H1 (cell line): ENCODE results near the gene DAZL. TPM values are rescaled to one million over a fixed set of nuclear protein-coding genes. Genes with fewer than 3 reads are reported as not detected.

Source experiments
- CTCF ChIA-PET: fragments of 300-600 bp; sonication (Branson Sonifier 250); formaldehyde crosslinking; loops from one replicate; lab custom pipeline; 2021; ENCODE audit not compliant: partially characterized antibody; lab: Charles Lee
- POLR2A ChIA-PET: fragments of 300-600 bp; sonication (Branson Sonifier 250); formaldehyde crosslinking; loops from one replicate; lab custom pipeline; 2021; ENCODE audit warnings: inconsistent platforms; ENCODE audit not compliant: partially characterized antibody; lab: Charles Lee
- DNase-seq, 2 experiments: peaks; one replicate each; pipeline versions ENCODE4 v3.0.0 to v3.0.0-alpha.2; 2010 to 2022; ENCODE audit warnings: low spot score in 2 of 2, low read depth in 1 of 2, mixed read lengths in 1 of 2
- FAIRE-seq: peaks from 2 replicates; lab custom pipeline; 2011; peaks lifted over from hg19 to GRCh38; lab: Jason Lieb, UNC
- H2AFZ ChIP-seq: 2 replicates; pipeline ENCODE4 v1.8.1; 2012; ENCODE audit warnings: low read length, inconsistent platforms
- H2AK5ac ChIP-seq: 2 replicates; pipeline ENCODE4 v1.6.1; 2013; ENCODE audit warnings: low read depth, low read length
- H2BK120ac ChIP-seq: replicated peaks from 2 replicates; pipeline ENCODE3; 2013; ENCODE audit warnings: low read depth, low read length, inconsistent platforms
- H2BK12ac ChIP-seq: 2 replicates; pipeline ENCODE4 v1.6.1; 2013; ENCODE audit warnings: low read depth, low read length
- H2BK15ac ChIP-seq: 2 replicates; pipeline ENCODE4 v1.6.1; 2013; ENCODE audit warnings: low read length
- H2BK20ac ChIP-seq: 2 replicates; pipeline ENCODE4 v1.6.1; 2013; ENCODE audit warnings: low read length
- H2BK5ac ChIP-seq: 2 replicates; pipeline ENCODE4 v1.6.1; 2013; ENCODE audit warnings: low read depth, low read length
- H3K14ac ChIP-seq: 2 replicates; pipeline ENCODE4 v1.6.1; 2013; ENCODE audit warnings: inconsistent platforms; ENCODE audit not compliant: insufficient read length
- H3K18ac ChIP-seq: 2 replicates; pipeline ENCODE4 v1.6.1; 2013; ENCODE audit warnings: low read length; ENCODE audit errors: extremely low read depth
- H3K23ac ChIP-seq: 2 replicates; pipeline ENCODE4 v1.6.1; 2013; ENCODE audit warnings: inconsistent platforms; ENCODE audit not compliant: insufficient read length
- H3K23me2 ChIP-seq: 2 replicates; pipeline ENCODE4 v1.6.1; 2013; ENCODE audit warnings: low read depth, low read length
- H3K27ac ChIP-seq: 2 replicates; pipeline ENCODE4 v1.6.1; 2011; ENCODE audit warnings: low read depth, low read length, inconsistent platforms
- H3K27me3 ChIP-seq, 4 experiments: replicated peaks in 1 of 4; 1 replicate in 1 of 4; 2 replicates in 3 of 4; pipeline versions ENCODE4 v1.6.1 to v1.8.1; 2011 to 2013; ENCODE audit warnings: low read length in 3 of 4, mild to moderate bottlenecking in 3 of 4, inconsistent platforms in 2 of 4, mixed read lengths in 2 of 4, moderate library complexity in 1 of 4; ENCODE audit not compliant: control insufficient read depth in 3 of 4, insufficient read depth in 3 of 4; ENCODE audit errors: extremely low read depth in 1 of 4
- H3K36me3 ChIP-seq, 4 experiments: 2 replicates each; pipeline versions ENCODE4 v1.6.1 to v1.8.1; 2011 to 2013; ENCODE audit warnings: mild to moderate bottlenecking in 4 of 4, low read length in 3 of 4, moderate library complexity in 2 of 4, control low read depth in 1 of 4, inconsistent platforms in 1 of 4; ENCODE audit not compliant: insufficient read depth in 4 of 4, control insufficient read depth in 2 of 4
- H3K4ac ChIP-seq: replicated peaks from 2 replicates; pipeline ENCODE3; 2013; ENCODE audit warnings: low read length, low read depth, mixed read lengths, inconsistent platforms; ENCODE audit not compliant: insufficient read length
- H3K4me1 ChIP-seq, 4 experiments: replicated peaks in 1 of 4; 1 replicate in 1 of 4; 2 replicates in 3 of 4; pipeline versions ENCODE4 v1.6.1 to v1.8.1; 2011 to 2013; ENCODE audit warnings: low read length in 3 of 4, inconsistent platforms in 2 of 4, mixed read lengths in 1 of 4; ENCODE audit not compliant: insufficient read depth in 4 of 4, control insufficient read depth in 3 of 4
- H3K4me2 ChIP-seq, 2 experiments: 2 replicates each; pipeline versions ENCODE4 v1.6.1 to v1.8.1; 2011 to 2013; ENCODE audit warnings: low read depth in 2 of 2, low read length in 2 of 2, control low read depth in 1 of 2, inconsistent platforms in 1 of 2, mild to moderate bottlenecking in 1 of 2; ENCODE audit not compliant: insufficient read depth in 1 of 2
- H3K4me3 ChIP-seq, 4 experiments: fragments of 200-600, 300-600 bp in 1 of 4; sonication (generic), shearing (Covaris generic), sonication (Bioruptor Twin) in 1 of 4; 2 replicates each; pipeline versions ENCODE4 v1.5.1 to v1.8.1; 2011 to 2016; ENCODE audit warnings: low read length in 4 of 4, low read depth in 3 of 4, control low read depth in 2 of 4, inconsistent platforms in 2 of 4, mild to moderate bottlenecking in 2 of 4, mixed read lengths in 1 of 4, moderate library complexity in 1 of 4; ENCODE audit not compliant: insufficient read depth in 2 of 4; ENCODE audit errors: extremely low read depth in 1 of 4
- H3K56ac ChIP-seq: replicated peaks from 2 replicates; pipeline ENCODE3; 2013; ENCODE audit warnings: low read depth, mild to moderate bottlenecking, mixed read lengths, low read length, inconsistent platforms; ENCODE audit not compliant: insufficient read length
- H3K79me1 ChIP-seq: 2 replicates; pipeline ENCODE4 v1.6.1; 2013; ENCODE audit warnings: low read depth, low read length, control low read depth
- H3K79me2 ChIP-seq, 2 experiments: 2 replicates each; pipeline versions ENCODE4 v1.6.1 to v1.8.1; 2012 to 2013; ENCODE audit warnings: low read length in 2 of 2, mild to moderate bottlenecking in 2 of 2, inconsistent platforms in 1 of 2; ENCODE audit not compliant: insufficient read depth in 2 of 2, control insufficient read depth in 1 of 2
- H3K9ac ChIP-seq, 4 experiments: replicated peaks in 1 of 4; 1 replicate in 1 of 4; 2 replicates in 3 of 4; pipeline versions ENCODE4 v1.6.1 to v1.8.1; 2011 to 2013; ENCODE audit warnings: low read depth in 3 of 4, low read length in 3 of 4, control low read depth in 2 of 4, mild to moderate bottlenecking in 2 of 4, moderate library complexity in 2 of 4, inconsistent platforms in 1 of 4; ENCODE audit errors: extremely low read depth in 1 of 4
- H3K9me3 ChIP-seq, 2 experiments: 2 replicates each; pipeline versions ENCODE4 v1.6.1 to v1.8.1; 2012 to 2013; ENCODE audit warnings: mild to moderate bottlenecking in 2 of 2, moderate library complexity in 2 of 2, control low read depth in 1 of 2, inconsistent platforms in 1 of 2, low read depth in 1 of 2, low read length in 1 of 2, mixed read lengths in 1 of 2; ENCODE audit not compliant: insufficient read depth in 2 of 2
- H4K20me1 ChIP-seq, 2 experiments: replicated peaks in 1 of 2; 2 replicates each; pipeline versions ENCODE3 to v1.8.1; 2011 to 2013; ENCODE audit warnings: inconsistent platforms in 2 of 2, low read length in 2 of 2, mild to moderate bottlenecking in 1 of 2; ENCODE audit not compliant: insufficient read depth in 2 of 2, control insufficient read depth in 1 of 2
- H4K5ac ChIP-seq: 2 replicates; pipeline ENCODE4 v1.6.1; 2013; ENCODE audit warnings: low read length, low read depth, mixed read lengths, inconsistent platforms; ENCODE audit not compliant: insufficient read length
- H4K8ac ChIP-seq: 2 replicates; pipeline ENCODE4 v1.8.0; 2013; ENCODE audit warnings: mild to moderate bottlenecking, moderate library complexity, low read length, inconsistent platforms; ENCODE audit not compliant: insufficient read depth; ENCODE audit errors: extremely low read depth
- H4K91ac ChIP-seq: replicated peaks from 2 replicates; pipeline ENCODE3; 2013; ENCODE audit warnings: low read length, mixed read lengths, inconsistent platforms; ENCODE audit not compliant: insufficient read length
- CHD2 ChIP-seq: IDR thresholded peaks from 2 replicates; pipeline ENCODE4 v1.6.1; 2012; ENCODE audit warnings: low read length, improper control_type of control experiment
- KDM5A ChIP-seq: fragments of 200-600 bp; IDR thresholded peaks from 2 replicates; pipeline ENCODE4 v1.7.1; 2012; ENCODE audit warnings: mild to moderate bottlenecking, low read length, inconsistent platforms, mixed read lengths
- WGBS, 2 experiments: shearing (Covaris generic) in 1 of 2; methylation state at CpG; one replicate each; pipeline versions ENCODE4 v1.1.6 to v1.1.7; 2013 to 2015; ENCODE audit warnings: low lambda C conversion rate in 2 of 2, mixed read lengths in 2 of 2, inconsistent platforms in 1 of 2, low coverage in 1 of 2, missing lambda C conversion rate in 1 of 2; ENCODE audit not compliant: insufficient replicate concordance in 2 of 2, insufficient coverage in 1 of 2, insufficient read length in 1 of 2; ENCODE audit errors: extremely low coverage in 1 of 2, missing lambda C conversion rate in 1 of 2; 5-methylcytosine and 5-hydroxymethylcytosine counted together
- long read RNA-seq, 2 experiments: library from RNA in 1 of 2; library from capped mRNA in 1 of 2; stranded (forward); transcript quantifications; one replicate each; pipeline ENCODE4 v2.0.0, GENCODE V29; 2021; ENCODE audit warnings: inconsistent platforms in 1 of 2
- polyA minus RNA-seq, 3 experiments: library from RNA; depleted of rRNA, polyadenylated mRNA; stranded (reverse); fragments of >200 nt; gene quantifications; 1 replicate in 2 of 3; 2 replicates in 1 of 3; pipeline ENCODE4 v1.2.3, GENCODE V29; 2011
- polyA plus RNA-seq, 7 experiments: library from polyadenylated mRNA; depleted of rRNA in 3 of 7; stranded (reverse) in 5 of 7; unstranded in 2 of 7; fragments of >200 nt in 5 of 7; fragments of 200-250 nt in 2 of 7; gene quantifications; 1 replicate in 5 of 7; 2 replicates in 1 of 7; 4 replicates in 1 of 7; pipeline versions ENCODE4 v1.2.1 to v1.2.3, GENCODE V29; 2011 to 2013; ENCODE audit warnings: missing spikeins in 2 of 7, mixed read lengths in 2 of 7
- total RNA-seq: library from RNA; stranded (reverse); fragmentation: NEBNext Ultra II Directional; extraction: Animal tissue kit (Norgen Biotek cat#: 25700); gene quantifications from 2 replicates; pipeline ENCODE4 v1.2.1, GENCODE V29; 2021

DAZL gene
- total RNA-seq (2.3 and 3.4 TPM in 2 replicates), polyA plus RNA-seq (2011; rRNA removed) (1.7 and 5.9 TPM in 2 replicates), polyA minus RNA-seq (2011; rRNA and poly(A)+ RNA removed) (5.1 and 9.7 TPM in 2 replicates)
- polyA plus RNA-seq (2011; cell fraction: cytosol; rRNA removed): 3.1 TPM
- 3.0 TPM for polyA plus RNA-seq (2011; cell fraction: nucleus; rRNA removed)
- 3.9 to 8.2 TPM (median 5.4 TPM) in 4 replicates for polyA plus RNA-seq (2012, experiment 1 of 2)
- polyA plus RNA-seq (2012, experiment 2 of 2): 0.31 TPM
- polyA plus RNA-seq (2013, experiment 1 of 2): 1.2 TPM
- polyA plus RNA-seq (2013, experiment 2 of 2): 1.6 TPM
- polyA minus RNA-seq (2011; cell fraction: cytosol; rRNA and poly(A)+ RNA removed): 3.3 TPM
- polyA minus RNA-seq (2011; cell fraction: nucleus; rRNA and poly(A)+ RNA removed): 6.1 TPM
- long read RNA-seq, experiment 1, partial matches to known transcripts: 0 of 5 reads
- long read RNA-seq, experiment 1, other reads (novel, unspliced or antisense): 5 of 5 reads
- long read RNA-seq, experiment 2, partial matches to known transcripts: 0 of 3 reads
- long read RNA-seq, experiment 2, other reads (novel, unspliced or antisense): 3 of 3 reads

- Histone ChIP-seq H2BK20ac (peak within 1 kb of the TSS; percentile 15; the same call in 1 of the 2 replicates), H3K4ac (no peak within 1 kb of the TSS), H3K56ac (no peak within 1 kb of the TSS), H3K4me3 (no peak within 1 kb of the TSS), H3K79me1 (no peaks in the 10 kb centered on the region), H3K14ac (no peak within 1 kb of the TSS), H3K23me2 (no peaks in the 10 kb centered on the region), H3K18ac (no peak within 1 kb of the TSS), H4K5ac (peak within 1 kb of the TSS; percentile 22), H4K91ac (peak within 1 kb of the TSS; percentile 44), H3K36me3 (peaks cover 0 to 13% (median 0%) of the 10 kb centered on the region in 4 experiments; a peak in 2 of 8 replicates), H2BK5ac (peak within 1 kb of the TSS; percentile 18; the same call in 1 of the 2 replicates), H2AK5ac (peak within 1 kb of the TSS; percentile 25; the same call in 1 of the 2 replicates), H3K79me2 (no peaks in the 10 kb centered on the region), H2BK12ac (peak within 1 kb of the TSS; percentile 28), H3K4me1 (peaks cover 0 to 5% (median 4%) of the 10 kb centered on the region in 4 experiments; a peak in 2 of 7 replicates), H3K23ac (no peak within 1 kb of the TSS), H2AFZ (no peak within 1 kb of the TSS), H3K27me3 (no peaks in the 10 kb centered on the region), H3K9ac (no peak within 1 kb of the TSS), H2BK120ac (no peak within 1 kb of the TSS), H3K9me3 (peaks cover 0 to 16% of the 10 kb centered on the region in 2 experiments; a peak in 1 of 4 replicates), H4K20me1 (no peaks in the 10 kb centered on the region), H3K27ac (no peak within 1 kb of the TSS), H2BK15ac (no peak within 1 kb of the TSS), H3K4me2 (no peak within 1 kb of the TSS), H4K8ac (peak within 1 kb of the TSS; percentile 37)
- WGBS, 2 experiments: 95% methylated on average over 44 of the region's 63 CpGs; no CpG with 5 or more reads in 1 of the 2 experiments
- TF ChIP-seq CHD2 (no peak), KDM5A (no peak)
- ChIA-PET POLR2A (no interaction called here), CTCF (interaction anchor here (1.0 to 1.2 kb wide), 4 partner anchors 41 to 424 kb away, joined by 3 read pairs; no protein-coding TSS in a partner anchor)
- DNase-seq (no peak), FAIRE-seq (no peak)
These were observed at the start of gene DAZL for GRCh38 chr3:16604887-16605602. TSS of gene DAZL (minus strand) at chr3:16605423. CDS start at chr3:16605205, 218 bp downstream.
